DOHH2 (cell line): ENCODE results near the gene NT5DC3.

ENCODE experiments used
- EZH2phosphoT487 ChIP-seq: fragments of 200-600 bp; sonication (generic); IDR thresholded peaks from 2 replicates; pipeline ENCODE4 v1.6.1; 2017; ENCODE audit warnings: borderline replicate concordance, mild to moderate bottlenecking, antibody characterized with exemption, low read length, moderate library complexity, mixed read lengths
- TF ChIP-seq, protein P1 (sequence below): fragments of 200-600 bp; sonication (generic); IDR thresholded peaks from one replicate; pipeline ENCODE4 v1.5.1; 2014; ENCODE audit warnings: antibody characterized with exemption, mild to moderate bottlenecking, low read depth, low read length; ENCODE audit not compliant: poor library complexity, severe bottlenecking

- TF ChIP-seq, protein P1, sequence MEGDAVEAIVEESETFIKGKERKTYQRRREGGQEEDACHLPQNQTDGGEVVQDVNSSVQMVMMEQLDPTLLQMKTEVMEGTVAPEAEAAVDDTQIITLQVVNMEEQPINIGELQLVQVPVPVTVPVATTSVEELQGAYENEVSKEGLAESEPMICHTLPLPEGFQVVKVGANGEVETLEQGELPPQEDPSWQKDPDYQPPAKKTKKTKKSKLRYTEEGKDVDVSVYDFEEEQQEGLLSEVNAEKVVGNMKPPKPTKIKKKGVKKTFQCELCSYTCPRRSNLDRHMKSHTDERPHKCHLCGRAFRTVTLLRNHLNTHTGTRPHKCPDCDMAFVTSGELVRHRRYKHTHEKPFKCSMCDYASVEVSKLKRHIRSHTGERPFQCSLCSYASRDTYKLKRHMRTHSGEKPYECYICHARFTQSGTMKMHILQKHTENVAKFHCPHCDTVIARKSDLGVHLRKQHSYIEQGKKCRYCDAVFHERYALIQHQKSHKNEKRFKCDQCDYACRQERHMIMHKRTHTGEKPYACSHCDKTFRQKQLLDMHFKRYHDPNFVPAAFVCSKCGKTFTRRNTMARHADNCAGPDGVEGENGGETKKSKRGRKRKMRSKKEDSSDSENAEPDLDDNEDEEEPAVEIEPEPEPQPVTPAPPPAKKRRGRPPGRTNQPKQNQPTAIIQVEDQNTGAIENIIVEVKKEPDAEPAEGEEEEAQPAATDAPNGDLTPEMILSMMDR: no peak
- no peak for TF ChIP-seq EZH2phosphoT487
Observed at GRCh38 chr12:103865151-103865730, 24.2 kb upstream of the NT5DC3 start.
